IMR-90 (cell line): ENCODE results near the gene ITGB2.

Source experiments
- BHLHE40 ChIP-seq: fragments of 150-350 bp; IDR thresholded peaks from 2 replicates; pipeline ENCODE4 v1.6.1; 2016; ENCODE audit warnings: mild to moderate bottlenecking, low read depth, low read length
- CHD1 ChIP-seq: IDR thresholded peaks from 2 replicates; pipeline ENCODE4 v1.6.1; 2012; ENCODE audit warnings: low read depth, low read length, improper control_type of control experiment
- CTCF ChIP-seq: conservative IDR thresholded peaks from 2 replicates; pipeline ENCODE4 v1.5.1; 2012; ENCODE audit warnings: mild to moderate bottlenecking, low read depth, low read length, improper control_type of control experiment
- ELK1 ChIP-seq: fragments of 150-350 bp; IDR thresholded peaks from 2 replicates; pipeline ENCODE4 v1.6.1; 2016; ENCODE audit warnings: low read depth, mild to moderate bottlenecking, low read length, moderate library complexity, borderline replicate concordance
- FOS ChIP-seq: fragments of 150-350 bp; IDR thresholded peaks from 2 replicates; pipeline ENCODE4 v1.6.1; 2016; ENCODE audit warnings: low read depth, low read length
- MAFK ChIP-seq: IDR thresholded peaks from 2 replicates; pipeline ENCODE4 v1.6.1; 2012; ENCODE audit warnings: low read depth, low read length, improper control_type of control experiment
- MXI1 ChIP-seq: IDR thresholded peaks from 2 replicates; pipeline ENCODE4 v1.6.1; 2012; ENCODE audit warnings: low read depth, mild to moderate bottlenecking, low read length, moderate library complexity, borderline replicate concordance
- POLR2A ChIP-seq: IDR thresholded peaks from 2 replicates; pipeline ENCODE4 v1.6.1; 2012; ENCODE audit warnings: mild to moderate bottlenecking, low read depth, low read length
- RAD21 ChIP-seq: IDR thresholded peaks from 2 replicates; pipeline ENCODE4 v1.6.1; 2012; ENCODE audit warnings: low read length, improper control_type of control experiment
- RCOR1 ChIP-seq: IDR thresholded peaks from 2 replicates; pipeline ENCODE4 v1.6.1; 2012; ENCODE audit warnings: mild to moderate bottlenecking, low read length, improper control_type of control experiment; ENCODE audit not compliant: insufficient replicate concordance
- SMC3 ChIP-seq: fragments of 150-350 bp; IDR thresholded peaks from 2 replicates; pipeline ENCODE4 v1.6.1; 2016; ENCODE audit warnings: low read depth, mild to moderate bottlenecking, antibody characterized with exemption, low read length, moderate library complexity
- USF2 ChIP-seq: fragments of 150-350 bp; IDR thresholded peaks from 2 replicates; pipeline ENCODE4 v1.6.1; 2017; ENCODE audit warnings: mild to moderate bottlenecking, antibody characterized with exemption, low read length, low read depth

GRCh38 chr21:44897326-44898010 lies 23.2 kb downstream of the ITGB2 start:
- no peak for TF ChIP-seq CTCF
- TF ChIP-seq POLR2A, result no peak
- no peak for TF ChIP-seq MAFK
- no peak for TF ChIP-seq FOS
- no peak for TF ChIP-seq USF2
- no peak for TF ChIP-seq MXI1
- no peak for TF ChIP-seq RAD21
- TF ChIP-seq BHLHE40, result no peak
- no peak for TF ChIP-seq CHD1
- TF ChIP-seq RCOR1, result no peak
- no peak for TF ChIP-seq ELK1
- TF ChIP-seq SMC3, result no peak
